H1 (cell line): ENCODE measurements around the gene GRIP1. TPM values are rescaled to one million over a fixed set of nuclear protein-coding genes. Genes with fewer than 3 reads are reported as not detected.

Source experiments
- CTCF ChIA-PET: fragments of 300-600 bp; sonication (Branson Sonifier 250); formaldehyde crosslinking; loops from one replicate; lab custom pipeline; 2021; ENCODE audit not compliant: partially characterized antibody; lab: Charles Lee
- POLR2A ChIA-PET: fragments of 300-600 bp; sonication (Branson Sonifier 250); formaldehyde crosslinking; loops from one replicate; lab custom pipeline; 2021; ENCODE audit warnings: inconsistent platforms; ENCODE audit not compliant: partially characterized antibody; lab: Charles Lee
- DNase-seq, 2 experiments: peaks; one replicate each; pipeline versions ENCODE4 v3.0.0 to v3.0.0-alpha.2; 2010 to 2022; ENCODE audit warnings: low spot score in 2 of 2, low read depth in 1 of 2, mixed read lengths in 1 of 2
- FAIRE-seq: peaks from 2 replicates; lab custom pipeline; 2011; peaks lifted over from hg19 to GRCh38; lab: Jason Lieb, UNC
- H2AFZ ChIP-seq: 2 replicates; pipeline ENCODE4 v1.8.1; 2012; ENCODE audit warnings: low read length, inconsistent platforms
- H2AK5ac ChIP-seq: 2 replicates; pipeline ENCODE4 v1.6.1; 2013; ENCODE audit warnings: low read depth, low read length
- H2BK120ac ChIP-seq: replicated peaks from 2 replicates; pipeline ENCODE3; 2013; ENCODE audit warnings: low read depth, low read length, inconsistent platforms
- H2BK12ac ChIP-seq: 2 replicates; pipeline ENCODE4 v1.6.1; 2013; ENCODE audit warnings: low read depth, low read length
- H2BK15ac ChIP-seq: 2 replicates; pipeline ENCODE4 v1.6.1; 2013; ENCODE audit warnings: low read length
- H2BK20ac ChIP-seq: 2 replicates; pipeline ENCODE4 v1.6.1; 2013; ENCODE audit warnings: low read length
- H2BK5ac ChIP-seq: 2 replicates; pipeline ENCODE4 v1.6.1; 2013; ENCODE audit warnings: low read depth, low read length
- H3K14ac ChIP-seq: 2 replicates; pipeline ENCODE4 v1.6.1; 2013; ENCODE audit warnings: inconsistent platforms; ENCODE audit not compliant: insufficient read length
- H3K18ac ChIP-seq: 2 replicates; pipeline ENCODE4 v1.6.1; 2013; ENCODE audit warnings: low read length; ENCODE audit errors: extremely low read depth
- H3K23ac ChIP-seq: 2 replicates; pipeline ENCODE4 v1.6.1; 2013; ENCODE audit warnings: inconsistent platforms; ENCODE audit not compliant: insufficient read length
- H3K23me2 ChIP-seq: 2 replicates; pipeline ENCODE4 v1.6.1; 2013; ENCODE audit warnings: low read depth, low read length
- H3K27ac ChIP-seq: 2 replicates; pipeline ENCODE4 v1.6.1; 2011; ENCODE audit warnings: low read depth, low read length, inconsistent platforms
- H3K27me3 ChIP-seq, 4 experiments: replicated peaks in 1 of 4; 1 replicate in 1 of 4; 2 replicates in 3 of 4; pipeline versions ENCODE4 v1.6.1 to v1.8.1; 2011 to 2013; ENCODE audit warnings: low read length in 3 of 4, mild to moderate bottlenecking in 3 of 4, inconsistent platforms in 2 of 4, mixed read lengths in 2 of 4, moderate library complexity in 1 of 4; ENCODE audit not compliant: control insufficient read depth in 3 of 4, insufficient read depth in 3 of 4; ENCODE audit errors: extremely low read depth in 1 of 4
- H3K36me3 ChIP-seq, 4 experiments: 2 replicates each; pipeline versions ENCODE4 v1.6.1 to v1.8.1; 2011 to 2013; ENCODE audit warnings: mild to moderate bottlenecking in 4 of 4, low read length in 3 of 4, moderate library complexity in 2 of 4, control low read depth in 1 of 4, inconsistent platforms in 1 of 4; ENCODE audit not compliant: insufficient read depth in 4 of 4, control insufficient read depth in 2 of 4
- H3K4ac ChIP-seq: replicated peaks from 2 replicates; pipeline ENCODE3; 2013; ENCODE audit warnings: low read length, low read depth, mixed read lengths, inconsistent platforms; ENCODE audit not compliant: insufficient read length
- H3K4me1 ChIP-seq, 4 experiments: replicated peaks in 1 of 4; 1 replicate in 1 of 4; 2 replicates in 3 of 4; pipeline versions ENCODE4 v1.6.1 to v1.8.1; 2011 to 2013; ENCODE audit warnings: low read length in 3 of 4, inconsistent platforms in 2 of 4, mixed read lengths in 1 of 4; ENCODE audit not compliant: insufficient read depth in 4 of 4, control insufficient read depth in 3 of 4
- H3K4me2 ChIP-seq, 2 experiments: 2 replicates each; pipeline versions ENCODE4 v1.6.1 to v1.8.1; 2011 to 2013; ENCODE audit warnings: low read depth in 2 of 2, low read length in 2 of 2, control low read depth in 1 of 2, inconsistent platforms in 1 of 2, mild to moderate bottlenecking in 1 of 2; ENCODE audit not compliant: insufficient read depth in 1 of 2
- H3K4me3 ChIP-seq, 4 experiments: fragments of 200-600, 300-600 bp in 1 of 4; sonication (generic), shearing (Covaris generic), sonication (Bioruptor Twin) in 1 of 4; 2 replicates each; pipeline versions ENCODE4 v1.5.1 to v1.8.1; 2011 to 2016; ENCODE audit warnings: low read length in 4 of 4, low read depth in 3 of 4, control low read depth in 2 of 4, inconsistent platforms in 2 of 4, mild to moderate bottlenecking in 2 of 4, mixed read lengths in 1 of 4, moderate library complexity in 1 of 4; ENCODE audit not compliant: insufficient read depth in 2 of 4; ENCODE audit errors: extremely low read depth in 1 of 4
- H3K56ac ChIP-seq: replicated peaks from 2 replicates; pipeline ENCODE3; 2013; ENCODE audit warnings: low read depth, mild to moderate bottlenecking, mixed read lengths, low read length, inconsistent platforms; ENCODE audit not compliant: insufficient read length
- H3K79me1 ChIP-seq: 2 replicates; pipeline ENCODE4 v1.6.1; 2013; ENCODE audit warnings: low read depth, low read length, control low read depth
- H3K79me2 ChIP-seq, 2 experiments: 2 replicates each; pipeline versions ENCODE4 v1.6.1 to v1.8.1; 2012 to 2013; ENCODE audit warnings: low read length in 2 of 2, mild to moderate bottlenecking in 2 of 2, inconsistent platforms in 1 of 2; ENCODE audit not compliant: insufficient read depth in 2 of 2, control insufficient read depth in 1 of 2
- H3K9ac ChIP-seq, 4 experiments: replicated peaks in 1 of 4; 1 replicate in 1 of 4; 2 replicates in 3 of 4; pipeline versions ENCODE4 v1.6.1 to v1.8.1; 2011 to 2013; ENCODE audit warnings: low read depth in 3 of 4, low read length in 3 of 4, control low read depth in 2 of 4, mild to moderate bottlenecking in 2 of 4, moderate library complexity in 2 of 4, inconsistent platforms in 1 of 4; ENCODE audit errors: extremely low read depth in 1 of 4
- H3K9me3 ChIP-seq, 2 experiments: 2 replicates each; pipeline versions ENCODE4 v1.6.1 to v1.8.1; 2012 to 2013; ENCODE audit warnings: mild to moderate bottlenecking in 2 of 2, moderate library complexity in 2 of 2, control low read depth in 1 of 2, inconsistent platforms in 1 of 2, low read depth in 1 of 2, low read length in 1 of 2, mixed read lengths in 1 of 2; ENCODE audit not compliant: insufficient read depth in 2 of 2
- H4K20me1 ChIP-seq, 2 experiments: replicated peaks in 1 of 2; 2 replicates each; pipeline versions ENCODE3 to v1.8.1; 2011 to 2013; ENCODE audit warnings: inconsistent platforms in 2 of 2, low read length in 2 of 2, mild to moderate bottlenecking in 1 of 2; ENCODE audit not compliant: insufficient read depth in 2 of 2, control insufficient read depth in 1 of 2
- H4K5ac ChIP-seq: 2 replicates; pipeline ENCODE4 v1.6.1; 2013; ENCODE audit warnings: low read length, low read depth, mixed read lengths, inconsistent platforms; ENCODE audit not compliant: insufficient read length
- H4K8ac ChIP-seq: 2 replicates; pipeline ENCODE4 v1.8.0; 2013; ENCODE audit warnings: mild to moderate bottlenecking, moderate library complexity, low read length, inconsistent platforms; ENCODE audit not compliant: insufficient read depth; ENCODE audit errors: extremely low read depth
- H4K91ac ChIP-seq: replicated peaks from 2 replicates; pipeline ENCODE3; 2013; ENCODE audit warnings: low read length, mixed read lengths, inconsistent platforms; ENCODE audit not compliant: insufficient read length
- ASH2L ChIP-seq: fragments of 200-600, 300-600 bp; sonication (generic); IDR thresholded peaks from one replicate; pipeline ENCODE4 v1.7.1; 2017; ENCODE audit warnings: low read length
- BRCA1 ChIP-seq: IDR thresholded peaks from 2 replicates; pipeline ENCODE4 v1.6.1; 2012; ENCODE audit warnings: low read depth, low read length, improper control_type of control experiment
- CBX8 ChIP-seq: fragments of 300-800, 300-1000 bp; sonication (generic); IDR thresholded peaks from 2 replicates; pipeline ENCODE4 v1.7.1; 2016; ENCODE audit warnings: low read depth, low read length, borderline replicate concordance
- CHD2 ChIP-seq: IDR thresholded peaks from 2 replicates; pipeline ENCODE4 v1.6.1; 2012; ENCODE audit warnings: low read length, improper control_type of control experiment
- EZH2 ChIP-seq: fragments of 200-600 bp; sonication (generic); IDR thresholded peaks from 2 replicates; pipeline ENCODE4 v1.7.1; 2012; ENCODE audit warnings: low read depth, mild to moderate bottlenecking, moderate library complexity, low read length, inconsistent platforms; ENCODE audit not compliant: severe bottlenecking
- GTF2F1 ChIP-seq: IDR thresholded peaks from 2 replicates; pipeline ENCODE4 v1.6.1; 2012; ENCODE audit warnings: low read depth, low read length, improper control_type of control experiment, borderline replicate concordance
- KDM5A ChIP-seq: fragments of 200-600 bp; IDR thresholded peaks from 2 replicates; pipeline ENCODE4 v1.7.1; 2012; ENCODE audit warnings: mild to moderate bottlenecking, low read length, inconsistent platforms, mixed read lengths
- MAFK ChIP-seq: IDR thresholded peaks from 2 replicates; pipeline ENCODE4 v1.6.1; 2012; ENCODE audit warnings: low read depth, mild to moderate bottlenecking, improper control_type of control experiment, low read length
- RBBP5 ChIP-seq: IDR thresholded peaks from 2 replicates; pipeline ENCODE4 v1.7.1; 2012; ENCODE audit warnings: low read depth, mild to moderate bottlenecking, inconsistent platforms, low read length, moderate library complexity, borderline replicate concordance
- TAF1 ChIP-seq: IDR thresholded peaks from 2 replicates; pipeline ENCODE4 v1.6.1; 2011; ENCODE audit warnings: mild to moderate bottlenecking, low read depth, low read length
- TEAD4 ChIP-seq: IDR thresholded peaks from 2 replicates; pipeline ENCODE4 v1.6.1; 2012; ENCODE audit warnings: low read depth, low read length, inconsistent platforms, mixed read lengths
- ZNF274 ChIP-seq: IDR thresholded peaks from 2 replicates; pipeline ENCODE4 v1.7.0; 2012; ENCODE audit warnings: low read length, borderline replicate concordance; ENCODE audit errors: extremely low read depth
- WGBS, 2 experiments: shearing (Covaris generic) in 1 of 2; methylation state at CpG; one replicate each; pipeline versions ENCODE4 v1.1.6 to v1.1.7; 2013 to 2015; ENCODE audit warnings: low lambda C conversion rate in 2 of 2, mixed read lengths in 2 of 2, inconsistent platforms in 1 of 2, low coverage in 1 of 2, missing lambda C conversion rate in 1 of 2; ENCODE audit not compliant: insufficient replicate concordance in 2 of 2, insufficient coverage in 1 of 2, insufficient read length in 1 of 2; ENCODE audit errors: extremely low coverage in 1 of 2, missing lambda C conversion rate in 1 of 2; 5-methylcytosine and 5-hydroxymethylcytosine counted together
- polyA plus RNA-seq, 7 experiments: library from polyadenylated mRNA; depleted of rRNA in 3 of 7; stranded (reverse) in 5 of 7; unstranded in 2 of 7; fragments of >200 nt in 5 of 7; fragments of 200-250 nt in 2 of 7; gene quantifications; 1 replicate in 5 of 7; 2 replicates in 1 of 7; 4 replicates in 1 of 7; pipeline versions ENCODE4 v1.2.1 to v1.2.3, GENCODE V29; 2011 to 2013; ENCODE audit warnings: missing spikeins in 2 of 7, mixed read lengths in 2 of 7
- total RNA-seq: library from RNA; stranded (reverse); fragmentation: NEBNext Ultra II Directional; extraction: Animal tissue kit (Norgen Biotek cat#: 25700); gene quantifications from 2 replicates; pipeline ENCODE4 v1.2.1, GENCODE V29; 2021
- TF ChIP-seq, protein P1 (sequence below): IDR thresholded peaks from 2 replicates; pipeline ENCODE4 v1.6.1; 2012; ENCODE audit warnings: inconsistent platforms

Gene GRIP1
- total and polyA plus RNA-seq, 2 of the 8 experiments (the other 6 are each of a cell fraction or from before 2014, with no cell fraction given) = 4.5 to 27.3 TPM

GRCh38 chr12:66453120-66453519 is 225.8 kb downstream of the GRIP1 start:
- no peak overlapping the region for H3K23ac ChIP-seq
- no peak overlapping the region for H4K5ac ChIP-seq
- H3K14ac ChIP-seq = no peak overlapping the region
- no peak for TF ChIP-seq RBBP5
- TF ChIP-seq TAF1 = no peak
- TF ChIP-seq EZH2 = no peak
- no peak for TF ChIP-seq CHD2
- TF ChIP-seq, protein P1, sequence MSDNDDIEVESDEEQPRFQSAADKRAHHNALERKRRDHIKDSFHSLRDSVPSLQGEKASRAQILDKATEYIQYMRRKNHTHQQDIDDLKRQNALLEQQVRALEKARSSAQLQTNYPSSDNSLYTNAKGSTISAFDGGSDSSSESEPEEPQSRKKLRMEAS = no peak
- TF ChIP-seq GTF2F1 = no peak
- TF ChIP-seq TEAD4 = no peak
- no peak for TF ChIP-seq MAFK
- TF ChIP-seq CBX8 = no peak
- no peak for TF ChIP-seq BRCA1
- no peak for TF ChIP-seq ASH2L
- TF ChIP-seq KDM5A = no peak
- no peak for TF ChIP-seq ZNF274
- H3K4me1 ChIP-seq = no peaks in the 10 kb centered on the region
- no peaks in the 10 kb centered on the region; a peak in 1 of 8 replicates for H3K36me3 ChIP-seq
- no peak overlapping the region for H2BK5ac ChIP-seq
- no peak overlapping the region for H4K8ac ChIP-seq
- no peak for DNase-seq
- H3K4me2 ChIP-seq = no peak overlapping the region
- H2BK12ac ChIP-seq = no peak overlapping the region
- no peaks in the 10 kb centered on the region for H3K9me3 ChIP-seq
- 97% methylated on average over 4 of the region's 4 CpGs; no CpG with 5 or more reads in 1 of the 2 experiments for WGBS, 2 experiments
- no peaks in the 10 kb centered on the region for H4K20me1 ChIP-seq
- no peak overlapping the region for H3K56ac ChIP-seq
- H3K79me1 ChIP-seq = no peaks in the 10 kb centered on the region
- no peak overlapping the region for H2AFZ ChIP-seq
- no peak overlapping the region for H3K4ac ChIP-seq
- no peak overlapping the region for H2BK120ac ChIP-seq
- POLR2A ChIA-PET = no interaction called here
- H3K18ac ChIP-seq = no peak overlapping the region
- no peak overlapping the region for H4K91ac ChIP-seq
- CTCF ChIA-PET = interaction anchor here (1.5 kb wide), 1 partner anchor 45 kb away, joined by 5 read pairs; no protein-coding TSS in a partner anchor
- no peak overlapping the region for H3K4me3 ChIP-seq
- no peaks in the 10 kb centered on the region for H3K23me2 ChIP-seq
- H2AK5ac ChIP-seq = no peak overlapping the region
- H2BK15ac ChIP-seq = no peak overlapping the region
- H3K9ac ChIP-seq = no peak overlapping the region
- FAIRE-seq = no peak
- no peaks in the 10 kb centered on the region for H3K79me2 ChIP-seq
- H3K27ac ChIP-seq = no peak overlapping the region
- H2BK20ac ChIP-seq = no peak overlapping the region
- no peaks in the 10 kb centered on the region for H3K27me3 ChIP-seq
